Measurements from ENCODE around the gene SPATA31C1.

The SPATA31C1 gene

GRCh38 chr9:87884578-87885459, 32.9 kb upstream of the SPATA31C1 start:
- no peaks in the 10 kb centered on the region for H3K36me3 ChIP-seq
- intact Hi-C loops (cut with DNase I; ENCODE audit: low total_unique reads), result no loop called here
- H3K9me3 ChIP-seq, result no peaks in the 10 kb centered on the region
- H3K27me3 ChIP-seq, result no peaks in the 10 kb centered on the region
- no peak overlapping the region for H3K4me3 ChIP-seq
- no peaks in the 10 kb centered on the region for H3K4me1 ChIP-seq
- TF ChIP-seq CTCF (IDR thresholded peaks at IDR 0.05), result no peak
- H3K27ac ChIP-seq, result no peak overlapping the region
- no peak for DNase-seq

GRCh38 chr9:87885484-87886189, 32.1 kb upstream of the SPATA31C1 start:
- intact Hi-C loops (cut with DNase I; ENCODE audit: low total_unique reads), result no loop called here
- no peaks in the 10 kb centered on the region for H3K4me1 ChIP-seq
- H3K36me3 ChIP-seq, result no peaks in the 10 kb centered on the region
- TF ChIP-seq CTCF (IDR thresholded peaks at IDR 0.05), result no peak
- DNase-seq, result no peak
- no peak overlapping the region for H3K27ac ChIP-seq
- H3K27me3 ChIP-seq, result no peaks in the 10 kb centered on the region
- H3K9me3 ChIP-seq, result no peaks in the 10 kb centered on the region
- no peak overlapping the region for H3K4me3 ChIP-seq

DNA sequence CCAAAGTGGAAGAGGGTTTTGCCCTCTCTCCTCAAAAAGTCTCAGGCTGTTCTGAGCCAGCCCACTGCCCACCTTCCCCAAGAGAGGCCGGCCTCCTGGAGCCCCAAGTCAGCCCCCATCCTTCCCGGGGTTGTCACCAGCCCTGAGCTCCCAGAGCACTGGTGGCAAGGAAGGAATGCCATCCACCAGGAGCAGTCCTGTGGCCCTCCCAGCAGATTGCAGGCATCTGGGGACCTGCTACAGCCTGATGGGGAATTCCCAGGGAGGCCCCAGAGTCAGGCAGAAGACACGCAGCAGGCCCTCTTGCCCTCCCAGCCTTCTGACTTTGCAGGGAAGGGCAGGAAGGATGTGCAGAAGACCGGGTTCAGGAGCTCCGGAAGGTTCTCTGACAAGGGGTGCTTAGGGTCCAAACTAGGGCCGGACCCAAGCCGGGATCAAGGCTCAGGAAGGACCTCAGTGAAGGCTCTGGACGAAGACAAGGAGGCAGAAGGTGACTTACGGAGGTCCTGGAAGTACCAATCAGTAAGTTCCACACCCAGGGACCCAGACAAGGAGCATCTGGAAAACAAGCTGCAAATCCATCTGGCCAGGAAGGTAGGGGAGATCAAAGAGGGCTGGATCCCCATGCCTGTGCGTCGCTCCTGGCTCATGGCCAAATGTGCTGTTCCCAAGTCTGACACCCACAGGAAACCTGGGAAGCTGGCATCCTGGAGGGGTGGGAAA, 31.4 kb upstream of the SPATA31C1 start:
- Histone ChIP-seq H3K4me3 (no peak overlapping the region), H3K27ac (no peak overlapping the region), H3K4me1 (no peaks in the 10 kb centered on the region), H3K36me3 (no peaks in the 10 kb centered on the region), H3K27me3 (no peaks in the 10 kb centered on the region), H3K9me3 (no peaks in the 10 kb centered on the region)
- intact Hi-C loops (cut with DNase I; ENCODE audit: low total_unique reads), result no loop called here
- no peak for DNase-seq
- no peak for TF ChIP-seq CTCF (IDR thresholded peaks at IDR 0.05)

DNA sequence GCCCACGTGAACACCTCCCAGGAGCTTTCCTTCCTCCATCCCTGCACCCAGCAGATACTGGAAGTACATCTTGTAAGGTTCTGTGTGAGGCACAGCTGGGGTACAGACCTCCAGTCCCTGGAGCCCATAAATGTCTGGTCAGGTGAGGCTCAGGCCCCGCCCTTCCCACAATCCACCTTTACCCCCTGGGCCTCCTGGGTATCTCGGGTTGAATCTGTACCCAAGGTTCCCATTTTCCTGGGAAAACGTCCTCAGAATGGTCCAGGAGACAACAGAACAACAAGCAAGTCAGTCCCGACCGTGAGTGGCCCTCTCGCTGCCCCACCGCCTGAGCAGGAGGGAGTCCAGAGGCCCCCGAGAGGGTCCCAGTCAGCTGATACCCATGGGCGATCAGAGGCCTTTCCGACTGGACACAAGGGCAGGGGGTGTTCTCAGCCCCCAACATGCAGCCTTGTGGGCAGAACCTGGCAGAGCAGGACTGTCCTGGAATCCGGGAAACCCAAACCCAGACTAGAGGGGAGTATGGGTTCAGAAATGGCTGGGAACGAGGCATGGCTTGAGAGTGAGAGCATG, 30.7 kb upstream of the SPATA31C1 start:
- Histone ChIP-seq H3K4me1 (no peaks in the 10 kb centered on the region), H3K27me3 (no peaks in the 10 kb centered on the region), H3K36me3 (no peaks in the 10 kb centered on the region), H3K27ac (no peak overlapping the region), H3K9me3 (no peaks in the 10 kb centered on the region), H3K4me3 (no peak overlapping the region)
- no peak for DNase-seq
- TF ChIP-seq CTCF (IDR thresholded peaks at IDR 0.05), result no peak
- intact Hi-C loops (cut with DNase I; ENCODE audit: low total_unique reads), result no loop called here

DNA sequence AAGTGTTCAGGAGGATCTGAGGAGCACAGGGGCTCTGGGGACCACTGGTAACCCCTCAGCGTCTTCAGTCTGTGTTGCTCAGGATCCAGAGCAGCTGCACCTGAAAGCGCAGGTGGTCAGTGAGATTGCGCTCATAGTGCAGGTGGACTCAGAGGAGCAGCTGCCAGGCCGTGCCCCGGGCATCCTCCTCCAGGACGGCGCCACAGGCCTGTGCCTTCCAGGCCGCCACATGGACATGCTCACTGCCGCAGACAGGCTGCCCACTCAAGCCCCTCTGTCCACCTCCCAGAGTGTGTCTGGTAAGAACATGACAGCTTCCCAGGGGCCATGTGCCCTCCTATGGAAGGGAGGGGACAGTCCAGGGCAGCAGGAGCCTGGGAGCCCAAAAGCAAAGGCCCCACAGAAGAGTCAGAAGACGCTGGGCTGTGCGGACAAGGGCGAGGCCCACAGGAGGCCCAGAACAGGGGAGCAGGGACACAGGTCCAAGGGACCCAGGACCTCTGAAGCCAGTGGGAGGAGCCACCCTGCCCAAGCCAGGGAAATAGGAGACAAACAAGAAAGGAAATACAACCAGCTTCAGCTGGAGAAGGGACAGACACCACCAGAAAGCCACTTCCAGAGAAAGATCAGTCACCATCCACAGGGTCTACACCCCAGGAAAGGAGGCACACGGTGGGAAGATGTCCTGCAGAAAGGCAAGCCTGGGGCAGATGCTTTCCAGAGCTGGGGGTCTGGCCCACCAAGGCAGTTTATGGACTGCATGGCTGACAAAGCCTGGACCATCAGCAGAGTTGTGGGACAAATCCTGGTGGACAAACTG, 29.9 kb upstream of the SPATA31C1 start:
- no peak for TF ChIP-seq CTCF (IDR thresholded peaks at IDR 0.05)
- intact Hi-C loops (cut with DNase I; ENCODE audit: low total_unique reads), result no loop called here
- DNase-seq, result no peak

More for the DNA sequence above, 29.9 kb upstream of the SPATA31C1 start:
- H3K9me3 ChIP-seq, result no peaks in the 10 kb centered on the region
- no peak overlapping the region for H3K4me3 ChIP-seq
- no peaks in the 10 kb centered on the region for H3K4me1 ChIP-seq
- no peaks in the 10 kb centered on the region for H3K36me3 ChIP-seq
- H3K27me3 ChIP-seq, result no peaks in the 10 kb centered on the region
- H3K27ac ChIP-seq, result no peak overlapping the region

Data from tibial artery (tissue), 4 donors.